Aorta (tissue), 5 donors: Measurements from ENCODE around the gene HIVEP3. TPM values are rescaled to one million over a fixed set of nuclear protein-coding genes. Genes with fewer than 3 reads are reported as not detected.

ENCODE experiments used
- ATAC-seq: fragments of 200-7000 bp; cut with Tn5 transposase; one replicate; pipeline ENCODE4 v1.9.1; 2022; ENCODE audit warnings: moderate library complexity; ENCODE audit not compliant: low FRiP score
- DNase-seq, 2 donors: peaks; one replicate each; pipeline ENCODE4 v3.0.0-alpha.2; 2020
- H3K27ac ChIP-seq, 2 donors: one replicate each; pipeline ENCODE4 v1.5.1; 2013; ENCODE audit warnings: low read length in 2 of 2, mild to moderate bottlenecking in 2 of 2, moderate library complexity in 2 of 2, control low read depth in 1 of 2, inconsistent platforms in 1 of 2, low read depth in 1 of 2
- H3K27me3 ChIP-seq, 2 donors: one replicate each; pipeline ENCODE4 v1.6.1; 2013; ENCODE audit warnings: control low read depth in 1 of 2, low read length in 1 of 2, mild to moderate bottlenecking in 1 of 2, moderate library complexity in 1 of 2; ENCODE audit not compliant: insufficient read depth in 2 of 2, control insufficient read depth in 1 of 2
- H3K36me3 ChIP-seq, 2 donors: one replicate each; pipeline ENCODE4 v1.6.1; 2013; ENCODE audit warnings: control low read depth in 1 of 2, low read length in 1 of 2, mild to moderate bottlenecking in 1 of 2; ENCODE audit not compliant: insufficient read depth in 2 of 2, control insufficient read depth in 1 of 2
- H3K4me1 ChIP-seq, 2 donors: one replicate each; pipeline ENCODE4 v1.6.1; 2013; ENCODE audit warnings: low read length in 2 of 2, control low read depth in 1 of 2, mild to moderate bottlenecking in 1 of 2, moderate library complexity in 1 of 2; ENCODE audit not compliant: insufficient read depth in 2 of 2, control insufficient read depth in 1 of 2
- H3K4me3 ChIP-seq, 2 donors: one replicate each; pipeline ENCODE4 v1.5.1; 2013; ENCODE audit warnings: low read length in 2 of 2, control low read depth in 1 of 2, mild to moderate bottlenecking in 1 of 2
- H3K9me3 ChIP-seq: one replicate; pipeline ENCODE4 v1.6.1; 2013; ENCODE audit warnings: mild to moderate bottlenecking, low read length; ENCODE audit not compliant: control insufficient read depth
- WGBS, 2 donors: extraction: QIAGEN DNeasy Blood & Tissue Kit; methylation state at CpG; one replicate each; pipeline ENCODE4 v1.1.7; 2013; 5-methylcytosine and 5-hydroxymethylcytosine counted together
- intact Hi-C, 2 donors: fragments of 100-400 bp; cut with DNase I; formaldehyde crosslinking; loops; one replicate each; pipeline versions ENCODE4 v1.14.2 to v1.15.0; 2022
- polyA plus RNA-seq, 2 donors: library from polyadenylated mRNA; stranded (reverse); fragments of 200-250 nt; gene quantifications; one replicate each; pipeline ENCODE4 v1.2.3, GENCODE V29; 2013
- total RNA-seq, 2 donors: library from RNA; stranded (reverse); fragmentation: NEBNext Ultra II Directional; extraction: Animal tissue kit (Norgen Biotek cat#: 25700); gene quantifications; one replicate each; pipeline ENCODE4 v1.2.1, GENCODE V29; 2021
- donor health status: healthy with polysubstance abuse.
- donor health status: Bipolar disorder and iron deficiency.
- donor health status: DM: no; HTN: no; CAD: no.
- donor health status: DM: no; HTN: no; CAD: no.
- donor health status: DM: yes; HTN: yes; CAD: no.

Gene HIVEP3
- total and polyA plus RNA-seq, 4 donors: 1.6 to 6.3 (median 4.0) TPM

GRCh38 chr1:41799205-41799604 lies 119.5 kb downstream of the HIVEP3 start:
- WGBS, 2 donors: 88 to 89% methylated on average over 3 of the region's 3 CpGs
- H3K27me3 ChIP-seq: no peaks in the 10 kb centered on the region
- no peak overlapping the region for H3K4me3 ChIP-seq
- intact Hi-C loops: no loop called here
- no peaks in the 10 kb centered on the region for H3K36me3 ChIP-seq
- DNase-seq: no peak
- ATAC-seq: no peak
- peaks cover 0 to 2% of the 10 kb centered on the region in 2 donors for H3K4me1 ChIP-seq
- H3K27ac ChIP-seq: no peak overlapping the region
- no peaks in the 10 kb centered on the region for H3K9me3 ChIP-seq

DNA sequence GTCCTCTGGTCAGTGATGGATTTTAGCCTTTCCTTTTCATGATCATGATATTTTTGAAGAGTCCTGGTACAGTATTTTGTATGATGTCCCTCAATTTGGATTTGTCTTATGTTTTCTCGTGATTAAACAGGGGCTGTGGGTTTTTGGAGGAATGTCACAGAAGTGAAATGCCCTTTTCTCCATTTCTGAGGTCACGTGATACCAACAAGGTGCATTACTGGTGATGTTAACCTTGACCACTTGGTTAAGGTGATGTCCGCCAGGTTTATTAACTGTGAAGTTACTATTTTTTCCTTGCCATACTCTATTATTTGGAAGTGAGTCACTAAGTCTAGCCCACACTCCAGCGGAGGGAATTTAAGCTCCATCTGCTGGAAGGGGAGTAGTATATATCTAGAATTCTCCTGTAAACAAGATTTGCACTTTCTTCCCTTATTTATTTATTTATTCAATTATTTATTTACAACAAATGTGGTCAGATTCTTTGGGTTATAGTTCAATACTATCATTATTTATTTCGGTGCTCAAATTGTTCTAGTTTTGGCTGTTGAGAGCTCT lies 123.4 kb downstream of the HIVEP3 start:
- H3K27me3 ChIP-seq: no peaks in the 10 kb centered on the region
- H3K4me3 ChIP-seq: no peak overlapping the region
- DNase-seq (no peak), ATAC-seq (no peak)
- 86 to 92% methylated on average over 5 of the region's 5 CpGs for WGBS, 2 donors
- no peaks in the 10 kb centered on the region for H3K36me3 ChIP-seq
- H3K4me1 ChIP-seq: no peaks in the 10 kb centered on the region
- no peaks in the 10 kb centered on the region for H3K9me3 ChIP-seq
- no peak overlapping the region for H3K27ac ChIP-seq
- intact Hi-C loops: no loop called here

GRCh38 chr1:41794031-41794430 lies 124.7 kb downstream of the HIVEP3 start:
- H3K4me1 ChIP-seq: no peaks in the 10 kb centered on the region
- H3K27me3 ChIP-seq: no peaks in the 10 kb centered on the region
- no peak overlapping the region for H3K4me3 ChIP-seq
- ATAC-seq: no peak
- H3K9me3 ChIP-seq: no peaks in the 10 kb centered on the region
- H3K36me3 ChIP-seq: no peaks in the 10 kb centered on the region
- H3K27ac ChIP-seq: no peak overlapping the region
- intact Hi-C loops: no loop called here
- DNase-seq: no peak
- WGBS, 2 donors: 81 to 84% methylated on average over 5 of the region's 5 CpGs

GRCh38 chr1:41792485-41792770 lies 126.3 kb downstream of the HIVEP3 start:
- DNase-seq: no peak
- Histone ChIP-seq H3K4me3 (no peak overlapping the region), H3K27ac (no peak overlapping the region), H3K27me3 (no peaks in the 10 kb centered on the region), H3K4me1 (no peaks in the 10 kb centered on the region), H3K36me3 (no peaks in the 10 kb centered on the region), H3K9me3 (no peaks in the 10 kb centered on the region)
- no peak for ATAC-seq
- intact Hi-C loops: no loop called here

DNA sequence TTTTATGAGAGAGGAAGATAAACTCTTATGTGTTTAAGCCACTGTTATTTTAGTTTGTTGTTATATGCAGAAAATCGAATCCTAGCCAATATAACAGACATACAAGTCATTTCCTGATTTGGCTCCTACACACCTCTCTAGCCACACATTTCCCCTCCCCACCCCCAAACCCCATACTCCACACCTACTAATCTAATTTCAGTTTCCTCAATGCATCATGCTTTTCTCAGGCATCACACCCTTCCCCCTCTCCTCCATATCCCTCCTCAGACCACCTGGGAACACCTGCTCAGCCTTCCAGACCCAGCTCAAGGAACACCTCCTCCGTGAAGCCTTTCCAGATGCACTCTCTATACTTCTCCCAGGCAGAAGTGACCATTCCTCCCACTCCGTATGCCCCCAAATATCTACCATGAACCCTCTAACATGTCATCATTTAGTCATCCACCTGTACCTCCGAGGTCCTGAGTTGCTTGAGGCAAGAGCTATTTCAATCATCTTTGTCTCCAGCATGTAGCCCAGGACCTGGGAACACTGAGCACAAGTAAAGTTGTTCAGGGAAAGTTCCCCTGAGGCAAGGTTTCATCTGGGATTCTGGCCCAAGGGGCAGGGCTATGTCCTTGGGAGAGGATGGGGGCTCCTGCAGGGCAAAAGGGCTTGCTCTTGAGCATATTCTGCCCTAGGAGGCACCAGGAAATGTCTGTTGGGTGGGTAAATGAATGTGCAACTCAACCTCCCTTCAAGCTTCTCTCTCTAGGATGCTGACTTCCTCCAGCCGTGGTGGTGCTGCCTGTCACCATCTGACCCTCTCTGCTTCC lies 126.8 kb downstream of the HIVEP3 start:
- ATAC-seq: no peak
- H3K9me3 ChIP-seq: no peaks in the 10 kb centered on the region
- no peak overlapping the region for H3K27ac ChIP-seq
- WGBS, 2 donors: 81 to 85% methylated on average over 5 of the region's 5 CpGs
- no peaks in the 10 kb centered on the region for H3K36me3 ChIP-seq
- H3K4me1 ChIP-seq: no peaks in the 10 kb centered on the region
- intact Hi-C loops: no loop called here
- no peaks in the 10 kb centered on the region for H3K27me3 ChIP-seq
- no peak for DNase-seq
- no peak overlapping the region for H3K4me3 ChIP-seq

DNA sequence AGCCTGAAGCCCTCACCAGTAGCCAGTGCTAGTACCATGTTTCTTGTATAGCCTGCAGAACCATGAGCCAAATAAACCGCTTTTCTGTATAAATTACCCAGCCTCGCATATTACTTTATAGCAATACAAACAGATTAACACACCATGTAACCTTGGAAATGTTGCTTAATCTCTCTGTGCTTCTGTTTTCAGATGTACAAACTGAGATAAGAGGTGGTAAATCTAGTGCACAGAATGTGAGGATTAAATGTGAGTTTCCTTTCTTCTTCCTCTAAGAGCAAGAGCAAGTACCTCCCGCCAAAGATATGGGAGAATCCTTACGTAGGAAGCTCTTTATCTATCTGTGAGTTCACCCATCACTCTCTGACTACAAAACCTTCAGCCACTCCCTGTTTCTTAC lies 128.4 kb downstream of the HIVEP3 start:
- H3K27ac ChIP-seq: no peak overlapping the region
- no peak overlapping the region for H3K4me3 ChIP-seq
- no peaks in the 10 kb centered on the region for H3K4me1 ChIP-seq
- no peak for ATAC-seq
- no peaks in the 10 kb centered on the region for H3K27me3 ChIP-seq
- 71 to 82% methylated on average over 4 of the region's 4 CpGs for WGBS, 2 donors
- no peaks in the 10 kb centered on the region for H3K36me3 ChIP-seq
- no peaks in the 10 kb centered on the region for H3K9me3 ChIP-seq
- intact Hi-C loops: no loop called here
- no peak for DNase-seq

DNA sequence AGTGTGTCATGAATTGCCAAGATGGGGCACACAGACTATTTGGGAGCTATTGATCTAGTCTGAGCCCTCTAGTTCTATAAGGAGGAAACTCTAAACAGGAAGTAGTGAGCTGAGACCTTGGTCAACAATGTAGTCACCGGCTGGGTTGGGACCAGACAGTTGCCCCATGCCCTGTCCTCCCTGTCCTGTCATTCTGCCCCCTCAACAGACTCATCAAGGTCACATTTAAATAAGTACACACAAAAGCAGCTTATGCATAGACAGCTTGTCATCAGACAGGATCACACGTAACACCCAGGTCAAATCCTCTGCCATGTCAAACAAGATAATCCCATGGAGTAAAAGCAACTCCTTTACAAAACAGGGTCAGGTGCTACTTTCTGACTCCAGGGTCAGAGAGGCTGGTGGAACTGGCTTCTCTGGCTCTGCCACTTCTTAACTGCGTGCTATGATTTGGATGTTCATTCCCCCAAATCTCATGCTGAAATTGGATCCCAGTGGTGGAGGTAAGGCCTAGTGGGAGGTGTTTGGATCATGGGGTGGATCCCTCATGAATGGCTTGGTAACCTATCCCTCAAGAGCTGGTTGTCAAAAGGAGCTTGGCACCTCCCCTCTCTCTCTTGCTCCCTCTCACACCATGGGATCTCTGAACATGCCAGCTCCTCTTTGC lies 128.9 kb downstream of the HIVEP3 start:
- DNase-seq: no peak
- no peak overlapping the region for H3K27ac ChIP-seq

DNA sequence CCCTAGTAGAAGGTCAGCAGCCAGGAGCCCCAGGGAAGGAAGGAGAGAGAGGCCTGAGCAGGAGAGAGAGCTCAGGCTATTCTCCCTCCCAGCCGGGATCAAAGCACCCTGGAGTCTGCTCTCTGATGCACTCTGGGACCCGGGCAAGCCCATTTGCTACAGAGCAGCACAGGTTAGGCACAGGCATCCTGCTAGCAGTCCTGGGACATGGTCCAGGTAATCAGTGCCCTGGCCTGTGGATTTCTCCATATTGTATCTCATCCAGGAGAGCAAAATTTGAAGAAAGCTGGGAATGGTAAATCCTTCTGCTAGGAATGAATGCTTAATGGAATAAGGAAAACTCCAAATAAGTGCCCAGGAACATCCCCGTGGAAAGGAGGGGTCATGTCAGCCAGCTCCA lies 130.3 kb downstream of the HIVEP3 start:
- Histone ChIP-seq H3K4me3 (no peak overlapping the region), H3K4me1 (no peaks in the 10 kb centered on the region), H3K36me3 (no peaks in the 10 kb centered on the region), H3K27me3 (no peaks in the 10 kb centered on the region), H3K27ac (no peak overlapping the region), H3K9me3 (no peaks in the 10 kb centered on the region)
- intact Hi-C loops: no loop called here
- DNase-seq: no peak
- 73 to 80% methylated on average over 3 of the region's 3 CpGs for WGBS, 2 donors
- no peak for ATAC-seq

More for the DNA sequence above, 128.9 kb downstream of the HIVEP3 start:
- 89 to 95% methylated on average over 3 of the region's 3 CpGs for WGBS, 2 donors
- Histone ChIP-seq H3K9me3 (no peaks in the 10 kb centered on the region), H3K4me3 (no peak overlapping the region), H3K4me1 (no peaks in the 10 kb centered on the region), H3K36me3 (no peaks in the 10 kb centered on the region), H3K27me3 (no peaks in the 10 kb centered on the region)
- intact Hi-C loops: no loop called here
- ATAC-seq: no peak
